H1 (cell line): ENCODE measurements around the gene WASL. TPM values are rescaled to one million over a fixed set of nuclear protein-coding genes. Genes with fewer than 3 reads are reported as not detected.

Experiments used
- BCL11A ChIP-seq, 2 experiments: IDR thresholded peaks; one replicate each; pipeline ENCODE4 v1.6.1; 2011; ENCODE audit warnings: low read depth in 2 of 2, low read length in 2 of 2, mild to moderate bottlenecking in 2 of 2
- CREB1 ChIP-seq: IDR thresholded peaks from 2 replicates; pipeline ENCODE4 v1.6.1; 2012; ENCODE audit warnings: inconsistent platforms
- EGR1 ChIP-seq: IDR thresholded peaks from 2 replicates; pipeline ENCODE4 v1.6.1; 2011; ENCODE audit warnings: low read depth, low read length, borderline replicate concordance
- EP300 ChIP-seq, 2 experiments: IDR thresholded peaks; 1 replicate in 1 of 2; 2 replicates in 1 of 2; pipeline ENCODE4 v1.6.1; 2011 to 2012; ENCODE audit warnings: low read depth in 2 of 2, low read length in 2 of 2, mild to moderate bottlenecking in 2 of 2, borderline replicate concordance in 1 of 2, inconsistent platforms in 1 of 2, moderate library complexity in 1 of 2
- HDAC2 ChIP-seq, 2 experiments: fragments of 300-600 bp in 1 of 2; sonication (generic) in 1 of 2; IDR thresholded peaks; 2 replicates each; pipeline ENCODE4 v1.6.1; 2011 to 2012; ENCODE audit warnings: low read depth in 2 of 2, low read length in 2 of 2, mild to moderate bottlenecking in 2 of 2, moderate library complexity in 2 of 2, borderline replicate concordance in 1 of 2, inconsistent platforms in 1 of 2
- KDM4A ChIP-seq: IDR thresholded peaks from one replicate; pipeline ENCODE4 v1.7.1; 2012; ENCODE audit warnings: low read depth, mild to moderate bottlenecking, moderate library complexity, low read length, inconsistent platforms; ENCODE audit not compliant: severe bottlenecking
- POU5F1 ChIP-seq: IDR thresholded peaks from 2 replicates; pipeline ENCODE4 v1.6.1; 2011; ENCODE audit warnings: low read depth, mild to moderate bottlenecking, low read length, moderate library complexity
- SUZ12 ChIP-seq: fragments of 200-600 bp; sonication (generic); IDR thresholded peaks from 2 replicates; pipeline ENCODE4 v1.6.1; 2012; ENCODE audit warnings: mild to moderate bottlenecking, inconsistent platforms, low read length, moderate library complexity, mixed read lengths
- polyA plus RNA-seq, 7 experiments: library from polyadenylated mRNA; depleted of rRNA in 3 of 7; stranded (reverse) in 5 of 7; unstranded in 2 of 7; fragments of >200 nt in 5 of 7; fragments of 200-250 nt in 2 of 7; gene quantifications; 1 replicate in 5 of 7; 2 replicates in 1 of 7; 4 replicates in 1 of 7; pipeline versions ENCODE4 v1.2.1 to v1.2.3, GENCODE V29; 2011 to 2013; ENCODE audit warnings: missing spikeins in 2 of 7, mixed read lengths in 2 of 7
- total RNA-seq: library from RNA; stranded (reverse); fragmentation: NEBNext Ultra II Directional; extraction: Animal tissue kit (Norgen Biotek cat#: 25700); gene quantifications from 2 replicates; pipeline ENCODE4 v1.2.1, GENCODE V29; 2021
- TF ChIP-seq, protein P1 (sequence below): fragments of 300-600 bp; sonication (generic); IDR thresholded peaks from 2 replicates; pipeline ENCODE4 v1.7.1; 2012; ENCODE audit warnings: low read length, moderate library complexity, mild to moderate bottlenecking, inconsistent platforms; ENCODE audit not compliant: insufficient replicate concordance

The WASL gene
- total and polyA plus RNA-seq, 2 of the 8 experiments (the other 6 are each of a cell fraction or from before 2014, with no cell fraction given), result 7.7 to 38.9 TPM

DNA sequence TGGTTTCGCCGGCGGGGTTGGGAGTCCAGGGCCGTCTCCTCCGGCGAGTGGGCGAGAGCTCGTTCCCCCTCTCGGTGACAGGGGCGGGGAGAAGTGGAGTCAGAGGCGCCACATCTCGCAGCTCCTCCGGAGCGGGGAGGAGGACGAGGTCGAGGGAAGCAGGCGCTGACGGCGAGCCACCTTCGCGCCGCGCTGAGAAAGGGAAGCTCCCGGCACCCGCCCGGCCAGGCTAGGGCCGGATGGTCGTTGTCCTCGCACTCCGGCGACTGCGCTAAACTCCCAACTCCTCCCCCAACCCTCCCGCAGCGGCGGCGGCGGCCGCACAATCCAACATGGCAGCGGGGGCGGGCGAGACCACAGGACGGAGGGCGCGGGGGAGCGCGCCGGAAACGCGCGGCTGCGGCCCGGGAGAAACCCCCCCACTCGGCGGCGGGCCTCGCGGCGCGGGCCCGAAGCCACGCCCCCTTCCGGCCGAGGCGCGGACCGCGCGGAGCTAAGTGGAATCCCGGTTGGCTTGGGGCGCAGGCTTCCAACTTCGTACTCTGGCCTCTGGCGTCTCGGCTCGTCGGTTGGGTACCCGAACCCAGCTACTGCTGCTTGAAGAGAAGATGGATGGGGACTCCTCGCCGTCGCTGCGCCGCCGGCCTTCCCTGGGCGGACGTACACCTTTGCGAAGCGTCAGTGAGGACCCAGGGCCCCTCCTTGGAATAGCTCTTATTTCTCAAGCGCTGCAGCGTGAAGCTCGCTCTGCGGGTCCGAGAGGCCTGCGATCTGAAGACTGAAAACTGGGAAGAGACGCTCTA, at the start of gene WASL (continued):
- TF ChIP-seq, protein P1, sequence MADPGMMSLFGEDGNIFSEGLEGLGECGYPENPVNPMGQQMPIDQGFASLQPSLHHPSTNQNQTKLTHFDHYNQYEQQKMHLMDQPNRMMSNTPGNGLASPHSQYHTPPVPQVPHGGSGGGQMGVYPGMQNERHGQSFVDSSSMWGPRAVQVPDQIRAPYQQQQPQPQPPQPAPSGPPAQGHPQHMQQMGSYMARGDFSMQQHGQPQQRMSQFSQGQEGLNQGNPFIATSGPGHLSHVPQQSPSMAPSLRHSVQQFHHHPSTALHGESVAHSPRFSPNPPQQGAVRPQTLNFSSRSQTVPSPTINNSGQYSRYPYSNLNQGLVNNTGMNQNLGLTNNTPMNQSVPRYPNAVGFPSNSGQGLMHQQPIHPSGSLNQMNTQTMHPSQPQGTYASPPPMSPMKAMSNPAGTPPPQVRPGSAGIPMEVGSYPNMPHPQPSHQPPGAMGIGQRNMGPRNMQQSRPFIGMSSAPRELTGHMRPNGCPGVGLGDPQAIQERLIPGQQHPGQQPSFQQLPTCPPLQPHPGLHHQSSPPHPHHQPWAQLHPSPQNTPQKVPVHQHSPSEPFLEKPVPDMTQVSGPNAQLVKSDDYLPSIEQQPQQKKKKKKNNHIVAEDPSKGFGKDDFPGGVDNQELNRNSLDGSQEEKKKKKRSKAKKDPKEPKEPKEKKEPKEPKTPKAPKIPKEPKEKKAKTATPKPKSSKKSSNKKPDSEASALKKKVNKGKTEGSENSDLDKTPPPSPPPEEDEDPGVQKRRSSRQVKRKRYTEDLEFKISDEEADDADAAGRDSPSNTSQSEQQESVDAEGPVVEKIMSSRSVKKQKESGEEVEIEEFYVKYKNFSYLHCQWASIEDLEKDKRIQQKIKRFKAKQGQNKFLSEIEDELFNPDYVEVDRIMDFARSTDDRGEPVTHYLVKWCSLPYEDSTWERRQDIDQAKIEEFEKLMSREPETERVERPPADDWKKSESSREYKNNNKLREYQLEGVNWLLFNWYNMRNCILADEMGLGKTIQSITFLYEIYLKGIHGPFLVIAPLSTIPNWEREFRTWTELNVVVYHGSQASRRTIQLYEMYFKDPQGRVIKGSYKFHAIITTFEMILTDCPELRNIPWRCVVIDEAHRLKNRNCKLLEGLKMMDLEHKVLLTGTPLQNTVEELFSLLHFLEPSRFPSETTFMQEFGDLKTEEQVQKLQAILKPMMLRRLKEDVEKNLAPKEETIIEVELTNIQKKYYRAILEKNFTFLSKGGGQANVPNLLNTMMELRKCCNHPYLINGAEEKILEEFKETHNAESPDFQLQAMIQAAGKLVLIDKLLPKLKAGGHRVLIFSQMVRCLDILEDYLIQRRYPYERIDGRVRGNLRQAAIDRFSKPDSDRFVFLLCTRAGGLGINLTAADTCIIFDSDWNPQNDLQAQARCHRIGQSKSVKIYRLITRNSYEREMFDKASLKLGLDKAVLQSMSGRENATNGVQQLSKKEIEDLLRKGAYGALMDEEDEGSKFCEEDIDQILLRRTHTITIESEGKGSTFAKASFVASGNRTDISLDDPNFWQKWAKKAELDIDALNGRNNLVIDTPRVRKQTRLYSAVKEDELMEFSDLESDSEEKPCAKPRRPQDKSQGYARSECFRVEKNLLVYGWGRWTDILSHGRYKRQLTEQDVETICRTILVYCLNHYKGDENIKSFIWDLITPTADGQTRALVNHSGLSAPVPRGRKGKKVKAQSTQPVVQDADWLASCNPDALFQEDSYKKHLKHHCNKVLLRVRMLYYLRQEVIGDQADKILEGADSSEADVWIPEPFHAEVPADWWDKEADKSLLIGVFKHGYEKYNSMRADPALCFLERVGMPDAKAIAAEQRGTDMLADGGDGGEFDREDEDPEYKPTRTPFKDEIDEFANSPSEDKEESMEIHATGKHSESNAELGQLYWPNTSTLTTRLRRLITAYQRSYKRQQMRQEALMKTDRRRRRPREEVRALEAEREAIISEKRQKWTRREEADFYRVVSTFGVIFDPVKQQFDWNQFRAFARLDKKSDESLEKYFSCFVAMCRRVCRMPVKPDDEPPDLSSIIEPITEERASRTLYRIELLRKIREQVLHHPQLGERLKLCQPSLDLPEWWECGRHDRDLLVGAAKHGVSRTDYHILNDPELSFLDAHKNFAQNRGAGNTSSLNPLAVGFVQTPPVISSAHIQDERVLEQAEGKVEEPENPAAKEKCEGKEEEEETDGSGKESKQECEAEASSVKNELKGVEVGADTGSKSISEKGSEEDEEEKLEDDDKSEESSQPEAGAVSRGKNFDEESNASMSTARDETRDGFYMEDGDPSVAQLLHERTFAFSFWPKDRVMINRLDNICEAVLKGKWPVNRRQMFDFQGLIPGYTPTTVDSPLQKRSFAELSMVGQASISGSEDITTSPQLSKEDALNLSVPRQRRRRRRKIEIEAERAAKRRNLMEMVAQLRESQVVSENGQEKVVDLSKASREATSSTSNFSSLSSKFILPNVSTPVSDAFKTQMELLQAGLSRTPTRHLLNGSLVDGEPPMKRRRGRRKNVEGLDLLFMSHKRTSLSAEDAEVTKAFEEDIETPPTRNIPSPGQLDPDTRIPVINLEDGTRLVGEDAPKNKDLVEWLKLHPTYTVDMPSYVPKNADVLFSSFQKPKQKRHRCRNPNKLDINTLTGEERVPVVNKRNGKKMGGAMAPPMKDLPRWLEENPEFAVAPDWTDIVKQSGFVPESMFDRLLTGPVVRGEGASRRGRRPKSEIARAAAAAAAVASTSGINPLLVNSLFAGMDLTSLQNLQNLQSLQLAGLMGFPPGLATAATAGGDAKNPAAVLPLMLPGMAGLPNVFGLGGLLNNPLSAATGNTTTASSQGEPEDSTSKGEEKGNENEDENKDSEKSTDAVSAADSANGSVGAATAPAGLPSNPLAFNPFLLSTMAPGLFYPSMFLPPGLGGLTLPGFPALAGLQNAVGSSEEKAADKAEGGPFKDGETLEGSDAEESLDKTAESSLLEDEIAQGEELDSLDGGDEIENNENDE, result no peak
- TF ChIP-seq POU5F1, result no peak
- TF ChIP-seq BCL11A (IDR thresholded peaks at IDR 0.05; ENCODE audit: low read depth in 2 of 2, low read length in 2 of 2), result no peak
- peak; percentile 53; the same call in 1 of the 2 replicates for TF ChIP-seq CREB1
- no peak for TF ChIP-seq HDAC2 (IDR thresholded peaks at IDR 0.05; ENCODE audit: borderline replicate concordance in 1 of 2, low read depth in 2 of 2, low read length in 2 of 2)
- no peak for TF ChIP-seq SUZ12
- TF ChIP-seq EP300 (IDR thresholded peaks at IDR 0.05; ENCODE audit: borderline replicate concordance in 1 of 2, low read depth in 2 of 2, low read length in 2 of 2), result peak in 1 of 2 experiments; percentile 99; a peak in 2 of 3 replicates
- TF ChIP-seq KDM4A, result peak; percentile 70
- peak; percentile 74; the same call in 1 of the 2 replicates for TF ChIP-seq EGR1
